NB4 (cell line): ENCODE data around the gene CHRM4.

Experiments
- DNase-seq: peaks from one replicate; pipeline ENCODE4 v3.0.0; 2010; ENCODE audit warnings: low read depth
- H3K4me3 ChIP-seq: one replicate; pipeline ENCODE4 v1.5.1; 2011; ENCODE audit warnings: mild to moderate bottlenecking, low read depth, low read length, moderate library complexity
- CTCF ChIP-seq: IDR thresholded peaks from one replicate; pipeline ENCODE4 v1.5.1; 2012; ENCODE audit warnings: low read depth, low read length
- MAX ChIP-seq: IDR thresholded peaks from 2 replicates; pipeline ENCODE4 v1.6.1; 2011; ENCODE audit warnings: low read depth, low read length
- MYC ChIP-seq: IDR thresholded peaks from 2 replicates; pipeline ENCODE4 v1.6.1; 2011; ENCODE audit warnings: low read depth, low read length
- POLR2A ChIP-seq: IDR thresholded peaks from 2 replicates; pipeline ENCODE4 v1.6.1; 2011; ENCODE audit warnings: mild to moderate bottlenecking; ENCODE audit not compliant: insufficient read length; ENCODE audit errors: extremely low read depth

CHRM4 gene

GRCh38 chr11:46345881-46346484 is 45.6 kb downstream of the CHRM4 start:
- TF ChIP-seq POLR2A (no peak), MAX (no peak), CTCF (no peak), MYC (no peak)
- peak overlapping the region; percentile 93 for H3K4me3 ChIP-seq
- peak; percentile 71 for DNase-seq

GRCh38 chr11:46345131-46345597 is 46.4 kb downstream of the CHRM4 start:
- peak; percentile 93 for DNase-seq
- peak overlapping the region; percentile 93 for H3K4me3 ChIP-seq
- TF ChIP-seq MYC (peak; percentile 42; the same call in 1 of the 2 replicates), POLR2A (no peak)

- TF ChIP-seq MAX: no peak
- TF ChIP-seq POLR2A: no peak
- TF ChIP-seq CTCF: no peak
- TF ChIP-seq MYC: no peak
- DNase-seq: no peak
- H3K4me3 ChIP-seq: no peak overlapping the region
Observed at GRCh38 chr11:46343520-46343919, 48.1 kb downstream of the CHRM4 start.

DNA sequence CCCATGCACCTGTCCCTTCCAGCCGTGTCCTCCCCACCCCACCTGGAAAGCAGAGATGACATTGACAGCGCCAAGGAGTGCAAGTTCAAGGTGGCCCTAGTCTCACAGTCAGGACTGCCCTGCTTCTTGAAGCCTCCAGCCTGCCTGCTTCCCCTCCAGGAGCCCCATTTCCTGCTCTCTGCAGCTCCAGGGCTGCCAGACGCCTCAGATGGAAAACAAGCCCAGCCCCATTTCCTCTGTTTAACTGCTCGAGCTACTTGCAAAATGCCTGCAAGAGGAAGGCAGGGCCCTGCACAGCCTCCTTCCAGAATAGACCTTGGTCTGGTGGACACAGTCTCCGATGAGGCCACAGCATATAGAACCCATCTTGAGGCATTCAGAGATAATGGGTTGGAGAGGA is 49.3 kb downstream of the CHRM4 start:
- H3K4me3 ChIP-seq: no peak overlapping the region
- TF ChIP-seq POLR2A (no peak), CTCF (no peak), MYC (no peak), MAX (no peak)
- DNase-seq: peak; percentile 91

GRCh38 chr11:46341454-46341853 is 50.1 kb downstream of the CHRM4 start:
- no peak for DNase-seq
- TF ChIP-seq MYC (no peak), MAX (no peak), POLR2A (no peak), CTCF (no peak)
- H3K4me3 ChIP-seq: no peak overlapping the region

DNA sequence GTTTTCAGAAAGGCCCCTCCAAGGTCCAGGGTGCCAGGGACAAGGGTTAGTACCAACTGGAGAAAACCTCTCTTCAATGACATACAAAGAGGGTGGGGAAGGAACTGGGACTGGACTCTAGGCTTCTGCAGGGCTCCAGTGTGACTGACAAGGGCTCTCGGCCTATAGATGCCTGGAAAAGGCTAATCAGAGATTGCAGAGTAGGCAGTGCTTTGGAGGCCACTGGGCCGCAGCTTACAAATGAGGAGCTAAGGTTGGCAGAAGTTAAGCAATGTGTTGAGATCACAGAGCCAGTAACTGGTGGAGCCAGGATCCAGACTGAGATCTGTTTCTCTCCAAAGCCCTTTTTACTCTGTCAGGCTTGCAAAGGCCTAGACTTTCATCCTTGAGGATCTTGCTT is 51.8 kb downstream of the CHRM4 start:
- TF ChIP-seq MAX (no peak), MYC (no peak), POLR2A (no peak), CTCF (no peak)
- no peak overlapping the region for H3K4me3 ChIP-seq
- peak; percentile 59 for DNase-seq
